ENCODE measurements around the gene MLN.

GRCh38 chr6:33813990-33814985 lies 10.5 kb upstream of the MLN start:
- TF ChIP-seq FOXM1 (IDR thresholded peaks at IDR 0.05; ENCODE audit: low read depth) (no peak), JUND (IDR thresholded peaks at IDR 0.05) (no peak), SMC3 (IDR thresholded peaks at IDR 0.05; ENCODE audit: low read depth, low read length) (no peak), RAD21 (IDR thresholded peaks at IDR 0.05; ENCODE audit: low read length) (no peak), EP300 (IDR thresholded peaks at IDR 0.05; ENCODE audit: borderline replicate concordance in 1 of 2, low read depth in 1 of 2, low read length in 1 of 2) (no peak)

Data from SK-N-SH (cell line).